HEK293 (cell line): ENCODE results near the gene PSAT1.
A peak's percentile ranks its signal among the peaks of the same experiment; 100 is the strongest.

Experiments
- CTCF ChIA-PET: fragments of 350-600 bp; formaldehyde crosslinking; extraction: SDS; loops from one replicate; lab custom pipeline; 2021; ENCODE audit warnings: antibody characterized with exemption; lab: Yijun Ruan, JAX
- POLR2A ChIA-PET: fragments of 300-600 bp; formaldehyde crosslinking; extraction: SDS; loops from one replicate; lab custom pipeline; 2020; ENCODE audit warnings: antibody characterized with exemption, inconsistent platforms; lab: Yijun Ruan, JAX
- H3K27ac ChIP-seq: fragments of 200-500 bp; sonication (Bioruptor generic); 2 replicates; pipeline ENCODE4 v1.5.1; 2014; ENCODE audit warnings: low read depth, low read length, control low read depth, inconsistent platforms; ENCODE audit errors: extremely low read depth
- H3K36me3 ChIP-seq, 2 experiments: fragments of 200-500 bp in 1 of 2; sonication (Bioruptor generic) in 1 of 2; 1 replicate in 1 of 2; 2 replicates in 1 of 2; pipeline ENCODE4 v1.5.1; 2014 to 2017; ENCODE audit warnings: inconsistent platforms in 2 of 2, low read length in 2 of 2; ENCODE audit not compliant: control insufficient read depth in 2 of 2, insufficient read depth in 1 of 2
- H3K4me1 ChIP-seq: fragments of 200-500 bp; sonication (Bioruptor generic); 2 replicates; pipeline ENCODE4 v1.5.1; 2014; ENCODE audit warnings: mild to moderate bottlenecking, low read length, inconsistent platforms; ENCODE audit not compliant: control insufficient read depth, insufficient read depth
- H3K4me3 ChIP-seq: 2 replicates; pipeline ENCODE4 v1.5.1; 2011; ENCODE audit warnings: low read depth, mild to moderate bottlenecking, control low read depth, low read length, moderate library complexity
- H3K9me3 ChIP-seq: fragments of 200-500 bp; sonication (Bioruptor generic); 2 replicates; pipeline ENCODE4 v1.5.1; 2014; ENCODE audit warnings: low read depth, low read length, inconsistent platforms; ENCODE audit not compliant: control insufficient read depth, insufficient read depth
- CTCF ChIP-seq: fragments of 450-650 bp; formaldehyde crosslinking; IDR thresholded peaks from 2 replicates; pipeline ENCODE4 v1.5.1; 2016; ENCODE audit warnings: missing biosample characterization, missing genetic modification characterization
- GLIS2 ChIP-seq: fragments of 450-650 bp; formaldehyde crosslinking; IDR thresholded peaks from 2 replicates; pipeline ENCODE4 v1.5.1; 2016; ENCODE audit warnings: missing biosample characterization, missing genetic modification characterization
- IKZF3 ChIP-seq: fragments of 450-650 bp; IDR thresholded peaks from 2 replicates; pipeline ENCODE4 v1.5.0; 2018; ENCODE audit warnings: missing biosample characterization, mild to moderate bottlenecking, missing genetic modification characterization, moderate library complexity
- PRDM1 ChIP-seq: fragments of 450-650 bp; formaldehyde crosslinking; IDR thresholded peaks from 2 replicates; pipeline ENCODE4; 2016; ENCODE audit warnings: missing biosample characterization, missing genetic modification characterization
- SP3 ChIP-seq: fragments of 450-650 bp; formaldehyde crosslinking; IDR thresholded peaks from 2 replicates; pipeline ENCODE4 v1.5.1; 2016; ENCODE audit warnings: missing biosample characterization, missing genetic modification characterization
- SP7 ChIP-seq: fragments of 450-650 bp; formaldehyde crosslinking; IDR thresholded peaks from 2 replicates; pipeline ENCODE4 v1.5.1; 2016; ENCODE audit warnings: missing biosample characterization, missing genetic modification characterization
- TRIM28 ChIP-seq: IDR thresholded peaks from 2 replicates; pipeline ENCODE4 v1.6.1; 2011; ENCODE audit warnings: low read length, control low read depth, borderline replicate concordance
- ZBTB49 ChIP-seq: fragments of 450-650 bp; formaldehyde crosslinking; IDR thresholded peaks from 2 replicates; pipeline ENCODE4 v1.5.1; 2016; ENCODE audit warnings: missing biosample characterization, missing genetic modification characterization, low read depth
- ZFP3 ChIP-seq: fragments of 450-650 bp; formaldehyde crosslinking; IDR thresholded peaks from 2 replicates; pipeline ENCODE4 v1.5.1; 2016; ENCODE audit warnings: low read depth, missing biosample characterization, missing genetic modification characterization
- ZNF544 ChIP-seq: fragments of 450-650 bp; formaldehyde crosslinking; IDR thresholded peaks from 2 replicates; pipeline ENCODE4 v1.5.0; 2017; ENCODE audit warnings: missing biosample characterization, missing genetic modification characterization
- ZNF654 ChIP-seq: fragments of 450-650 bp; formaldehyde crosslinking; IDR thresholded peaks from 2 replicates; pipeline ENCODE4 v1.5.1; 2016; ENCODE audit warnings: low read depth, missing biosample characterization, missing genetic modification characterization
- ZNF701 ChIP-seq: fragments of 450-650 bp; formaldehyde crosslinking; IDR thresholded peaks from 2 replicates; pipeline ENCODE4 v1.5.1; 2016; ENCODE audit warnings: missing biosample characterization, missing genetic modification characterization
- ZNF768 ChIP-seq: fragments of 450-650 bp; formaldehyde crosslinking; IDR thresholded peaks from 2 replicates; pipeline ENCODE4 v1.5.1; 2018; ENCODE audit warnings: missing biosample characterization, mild to moderate bottlenecking, missing genetic modification characterization

PSAT1 gene

GRCh38 chr9:78369639-78370219 lies 72.8 kb downstream of the PSAT1 start:
- Histone ChIP-seq H3K4me1 (peaks cover 3% of the 10 kb centered on the region; the same call in 1 of the 2 replicates), H3K36me3 (no peaks in the 10 kb centered on the region), H3K27ac (no peak overlapping the region), H3K4me3 (no peak overlapping the region), H3K9me3 (no peaks in the 10 kb centered on the region)
- POLR2A ChIA-PET, result interaction anchor here (1.0 kb wide), 1 partner anchor 73 kb away, joined by 3 read pairs; the partner anchor contains the start of gene PSAT1
- CTCF ChIA-PET, result interaction anchor here (0.5 to 4.0 kb wide), 40 partner anchors 9 to 1873 kb away, joined by 3 to 29 read pairs (median 3); no protein-coding TSS in a partner anchor
- no peak for TF ChIP-seq ZNF701 (tag by site-specific recombination)
- TF ChIP-seq CTCF (tag by site-specific recombination), result 0 out of 2 replicates have a peak, but pooled peaks have one; percentile 38
- 0 out of 2 replicates have a peak, but pooled peaks have one; percentile 43 for TF ChIP-seq IKZF3 (tag by site-specific recombination)
- TF ChIP-seq ZNF654 (tag by site-specific recombination), result peak; percentile 81
- TF ChIP-seq, all 188 proteins: peak for 3

GRCh38 chr9:78370991-78371390 lies 74.1 kb downstream of the PSAT1 start:
- TF ChIP-seq GLIS2 (tag by site-specific recombination) (no peak), ZNF768 (no peak), PRDM1 (tag by site-specific recombination) (0 out of 2 replicates have a peak, but pooled peaks have one; percentile 24), ZBTB49 (tag by site-specific recombination) (no peak)
- H3K4me1 ChIP-seq, result no peaks in the 10 kb centered on the region; the same call in 1 of the 2 replicates
- no peaks in the 10 kb centered on the region for H3K9me3 ChIP-seq
- no peaks in the 10 kb centered on the region for H3K36me3 ChIP-seq
- H3K4me3 ChIP-seq, result no peak overlapping the region
- POLR2A ChIA-PET, result no interaction called here
- no peak overlapping the region for H3K27ac ChIP-seq
- CTCF ChIA-PET, result interaction anchor here (0.7 to 4.0 kb wide), 11 partner anchors 10 to 395 kb away, joined by 3 to 29 read pairs (median 6); no protein-coding TSS in a partner anchor

DNA sequence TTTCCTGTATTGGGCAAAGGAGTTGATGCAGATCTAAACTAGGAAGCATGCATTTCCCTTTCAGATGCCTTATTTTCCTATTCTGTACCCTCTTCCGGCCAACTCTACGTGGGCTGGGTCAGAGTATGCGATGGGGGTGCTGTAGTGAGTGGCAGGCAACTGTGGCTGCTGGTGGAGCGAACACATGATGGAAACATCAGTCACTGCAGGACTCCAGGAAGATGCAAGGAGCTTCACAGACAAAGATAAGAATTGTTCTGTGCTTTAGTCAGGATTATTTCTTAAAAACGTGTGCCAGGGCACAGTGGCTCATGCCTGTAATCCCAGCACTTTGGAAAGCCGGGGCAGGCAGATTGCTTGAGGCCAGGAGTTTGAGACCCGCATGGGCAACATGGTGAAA lies 75.1 kb downstream of the PSAT1 start:
- no peak overlapping the region for H3K27ac ChIP-seq
- no peaks in the 10 kb centered on the region for H3K4me1 ChIP-seq
- H3K36me3 ChIP-seq, result no peaks in the 10 kb centered on the region
- H3K9me3 ChIP-seq, result no peaks in the 10 kb centered on the region
- ChIA-PET POLR2A (no interaction called here), CTCF (interaction anchor here (0.6 to 4.0 kb wide), 5 partner anchors 14 to 217 kb away, joined by 3 to 29 read pairs (median 3); no protein-coding TSS in a partner anchor)
- H3K4me3 ChIP-seq, result no peak overlapping the region
- TF ChIP-seq TRIM28 (no peak), SP3 (tag by site-specific recombination) (no peak), ZNF544 (tag by site-specific recombination) (no peak), ZFP3 (tag by site-specific recombination) (no peak), SP7 (no peak)
